Neutrophil (primary cell): Measurements from ENCODE around the gene KCNQ5.

Source experiments
- H3K27ac ChIP-seq: fragments of 200-600 bp; sonication (generic); 2 replicates; pipeline ENCODE4 v1.5.1; 2016; ENCODE audit warnings: mild to moderate bottlenecking, moderate library complexity
- H3K27me3 ChIP-seq: fragments of 200-600 bp; sonication (generic); 2 replicates; pipeline ENCODE4 v1.6.0; 2016; ENCODE audit warnings: mild to moderate bottlenecking
- H3K36me3 ChIP-seq: fragments of 200-600 bp; sonication (generic); 2 replicates; pipeline ENCODE4 v1.5.1; 2017
- H3K4me1 ChIP-seq, 2 experiments: fragments of 200-600 bp in 1 of 2; sonication (generic) in 1 of 2; 1 replicate in 1 of 2; 2 replicates in 1 of 2; pipeline versions ENCODE4 v1.5.1 to v1.6.1; 2013 to 2016; ENCODE audit warnings: low read depth in 1 of 2, low read length in 1 of 2, mild to moderate bottlenecking in 1 of 2, moderate library complexity in 1 of 2; ENCODE audit not compliant: control insufficient read depth in 1 of 2, insufficient read depth in 1 of 2
- H3K4me3 ChIP-seq, 2 experiments: fragments of 200-600 bp in 1 of 2; sonication (generic) in 1 of 2; 1 replicate in 1 of 2; 2 replicates in 1 of 2; pipeline ENCODE4 v1.5.1; 2013 to 2016; ENCODE audit warnings: low read depth in 1 of 2, low read length in 1 of 2, mild to moderate bottlenecking in 1 of 2, moderate library complexity in 1 of 2
- H3K9me3 ChIP-seq: fragments of 200-600 bp; sonication (generic); 2 replicates; pipeline ENCODE4 v1.5.1; 2016
- CTCF ChIP-seq: fragments of 200-600 bp; sonication (generic); IDR thresholded peaks from 2 replicates; pipeline ENCODE4 v1.5.1; 2016; ENCODE audit warnings: antibody characterized with exemption

The KCNQ5 gene

GRCh38 chr6:73030791-73031782 is 409.2 kb downstream of the KCNQ5 start:
- Histone ChIP-seq H3K4me3 (no peak overlapping the region), H3K36me3 (no peaks in the 10 kb centered on the region), H3K27me3 (no peaks in the 10 kb centered on the region), H3K9me3 (no peaks in the 10 kb centered on the region), H3K27ac (no peak overlapping the region), H3K4me1 (peaks cover 4 to 5% of the 10 kb centered on the region in 2 experiments)
- no peak for TF ChIP-seq CTCF

GRCh38 chr6:73032586-73032985 is 410.7 kb downstream of the KCNQ5 start:
- TF ChIP-seq CTCF = no peak
- Histone ChIP-seq H3K27me3 (no peaks in the 10 kb centered on the region), H3K4me3 (no peak overlapping the region), H3K9me3 (no peaks in the 10 kb centered on the region), H3K4me1 (peaks cover 4 to 5% of the 10 kb centered on the region in 2 experiments), H3K36me3 (no peaks in the 10 kb centered on the region), H3K27ac (no peak overlapping the region)

GRCh38 chr6:73036689-73037088 is 414.8 kb downstream of the KCNQ5 start:
- Histone ChIP-seq H3K27me3 (no peaks in the 10 kb centered on the region), H3K36me3 (no peaks in the 10 kb centered on the region), H3K4me3 (no peak overlapping the region), H3K9me3 (peaks cover 3% of the 10 kb centered on the region), H3K4me1 (no peaks in the 10 kb centered on the region), H3K27ac (no peak overlapping the region)
- no peak for TF ChIP-seq CTCF

- Histone ChIP-seq H3K4me1 (no peaks in the 10 kb centered on the region), H3K36me3 (no peaks in the 10 kb centered on the region), H3K27ac (no peak overlapping the region), H3K4me3 (no peak overlapping the region), H3K27me3 (no peaks in the 10 kb centered on the region), H3K9me3 (peaks cover 3% of the 10 kb centered on the region)
- TF ChIP-seq CTCF = no peak
Measured at GRCh38 chr6:73041051-73041450, 419.2 kb downstream of the KCNQ5 start.

GRCh38 chr6:73042892-73043291 is 421.0 kb downstream of the KCNQ5 start:
- Histone ChIP-seq H3K9me3 (peaks cover 3% of the 10 kb centered on the region), H3K36me3 (no peaks in the 10 kb centered on the region), H3K27me3 (no peaks in the 10 kb centered on the region), H3K4me3 (no peak overlapping the region), H3K4me1 (no peaks in the 10 kb centered on the region), H3K27ac (no peak overlapping the region)
- TF ChIP-seq CTCF = no peak
